Activated gamma-delta T cell (primary cell): ENCODE data around the gene ZDHHC17.
"Not testable (repeated sequence)": the region's sequence is repeated elsewhere in the genome, so short reads cannot be mapped to it uniquely, and the experiment has no call there.

ENCODE experiments used
- DNase-seq: peaks from one replicate; lab custom pipeline; 2025; lab: John Stamatoyannopoulos, UW

Gene ZDHHC17

DNA sequence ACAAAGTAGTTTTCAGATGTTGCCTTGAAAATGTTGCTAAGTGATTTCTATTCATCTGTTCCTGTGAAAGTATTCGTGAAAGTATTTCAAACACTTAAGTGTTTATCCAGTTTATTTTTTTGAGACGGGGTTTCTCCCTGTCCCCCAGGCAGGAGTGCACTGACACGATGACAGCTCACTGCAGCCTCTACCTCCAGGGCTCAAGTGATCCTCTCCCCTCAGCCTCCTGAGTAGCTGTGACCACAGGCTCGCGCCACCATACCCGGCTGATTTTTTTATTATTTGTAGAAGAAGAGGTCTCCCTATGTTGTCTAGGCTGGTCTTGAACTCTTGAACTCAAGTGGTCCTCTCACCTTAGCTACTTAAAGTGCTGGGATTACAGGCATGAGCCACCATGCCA is 1.7 kb downstream of the ZDHHC17 start:
- no peak for DNase-seq

DNA sequence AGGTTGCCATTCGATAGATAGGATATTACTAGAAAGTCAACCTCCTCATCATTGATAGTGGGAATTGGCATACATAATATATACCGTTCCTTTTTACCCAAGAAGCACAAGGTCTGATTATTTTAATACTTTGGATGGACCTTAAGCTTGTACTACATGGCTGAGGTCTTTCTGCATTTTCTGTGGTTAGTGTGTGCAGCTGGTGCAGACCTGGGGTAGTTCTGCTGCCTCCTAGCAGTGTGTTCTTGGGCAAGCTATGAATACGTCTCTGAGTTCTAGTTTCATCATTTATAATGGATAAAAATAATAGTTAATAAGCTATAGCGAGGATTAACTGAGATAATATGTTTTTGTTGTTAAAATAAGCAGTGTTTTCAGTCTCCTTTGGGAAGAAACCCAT is 2.2 kb downstream of the ZDHHC17 start:
- no peak for DNase-seq

DNA sequence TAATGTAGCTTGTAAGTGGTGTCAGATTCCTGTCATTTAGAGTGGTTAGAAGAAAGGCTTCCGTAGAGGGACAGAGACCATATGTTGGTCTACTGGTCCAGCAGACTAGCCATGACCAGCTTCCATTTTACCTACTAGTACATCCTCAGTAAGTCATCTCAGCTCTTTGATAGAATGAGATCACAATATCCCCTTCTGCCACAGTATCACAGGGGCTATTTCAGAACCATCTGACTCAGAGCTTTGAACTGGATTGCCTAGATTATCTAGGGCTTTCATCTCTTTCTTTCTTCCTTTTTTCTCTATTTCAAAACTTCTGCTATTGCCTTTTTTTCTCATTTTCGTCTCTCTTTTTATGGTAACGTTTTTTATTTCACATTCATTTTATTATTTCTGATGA is 4.7 kb downstream of the ZDHHC17 start:
- DNase-seq: no peak

DNA sequence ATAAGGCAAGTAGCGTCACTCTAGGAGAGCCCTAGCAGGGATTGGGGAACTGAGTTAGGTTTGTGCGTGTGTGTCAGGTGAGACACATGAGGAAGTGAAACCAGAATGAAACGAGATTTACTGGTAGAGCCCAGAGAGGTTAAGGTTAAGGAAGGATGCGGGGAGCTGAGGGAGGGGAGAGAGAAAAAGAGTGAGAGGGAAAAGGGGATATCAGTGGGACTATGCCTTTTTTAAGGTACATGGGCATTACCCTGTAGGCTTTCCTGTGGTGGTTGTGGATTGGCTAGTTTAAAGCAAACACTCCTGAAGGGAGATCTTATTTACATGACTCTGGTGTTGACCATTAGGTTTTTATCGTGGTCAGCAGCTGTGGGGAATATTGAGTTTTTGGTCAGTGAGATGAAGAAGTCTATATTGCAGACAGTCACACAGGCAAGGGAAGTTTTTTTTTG is 13.9 kb downstream of the ZDHHC17 start:
- no peak for DNase-seq

DNA sequence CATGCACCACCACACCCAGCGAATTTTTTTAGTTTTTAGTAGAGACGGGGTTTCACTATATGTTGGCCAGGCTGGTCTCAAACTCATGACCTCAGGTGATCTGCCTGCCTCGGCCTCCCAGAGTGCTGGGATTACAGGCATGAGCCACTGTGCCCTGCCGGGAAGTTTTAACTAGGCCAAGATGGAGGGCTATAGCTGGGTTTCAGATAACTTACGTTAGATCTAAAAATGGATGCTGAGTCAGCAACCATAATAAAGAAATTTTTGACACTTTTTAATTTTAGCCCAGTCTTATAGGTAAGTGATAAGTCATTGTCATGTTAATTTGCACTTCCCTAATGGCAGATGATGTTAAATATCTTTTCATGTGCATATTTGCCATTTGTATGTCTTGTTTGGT is 14.4 kb downstream of the ZDHHC17 start:
- DNase-seq: no peak

DNA sequence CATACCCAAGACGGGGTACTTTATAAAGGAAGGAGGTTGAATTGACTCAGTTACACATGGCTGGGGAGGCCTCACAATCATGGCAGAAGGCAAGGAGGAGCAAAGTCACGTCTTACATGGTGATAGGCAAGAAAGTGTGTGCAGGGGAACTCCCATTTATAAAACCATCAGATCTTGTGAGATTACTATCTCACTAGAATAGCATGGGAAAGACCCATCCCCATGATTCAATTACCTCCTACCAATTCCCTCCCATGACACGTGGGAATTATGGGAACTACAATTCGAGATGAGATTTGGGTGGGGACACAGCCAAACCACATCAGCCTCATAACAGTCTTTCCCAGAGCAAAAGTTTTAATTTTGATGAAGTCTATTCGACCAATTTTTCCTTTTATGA is 15.4 kb downstream of the ZDHHC17 start:
- not testable (repeated sequence) for DNase-seq

DNA sequence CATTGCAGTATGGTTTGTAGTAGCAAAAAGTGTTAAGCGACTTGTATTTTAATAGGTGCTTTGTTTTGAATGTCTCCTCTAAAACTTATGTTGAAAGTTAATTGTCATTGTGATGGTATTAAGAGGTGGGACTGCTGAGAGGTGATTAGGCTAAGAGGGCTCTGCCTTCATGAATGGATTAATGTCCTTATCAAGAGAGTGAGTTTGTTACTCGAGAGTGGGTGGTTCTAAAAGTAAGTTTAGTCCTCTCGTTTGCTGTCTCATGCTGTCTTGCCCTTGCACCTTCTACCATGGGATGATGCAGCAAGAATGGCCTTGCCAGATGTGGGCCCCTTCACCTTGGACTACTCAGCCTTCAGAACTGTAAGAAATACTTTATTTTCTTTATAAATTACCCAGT is 17.4 kb downstream of the ZDHHC17 start:
- no peak for DNase-seq

DNA sequence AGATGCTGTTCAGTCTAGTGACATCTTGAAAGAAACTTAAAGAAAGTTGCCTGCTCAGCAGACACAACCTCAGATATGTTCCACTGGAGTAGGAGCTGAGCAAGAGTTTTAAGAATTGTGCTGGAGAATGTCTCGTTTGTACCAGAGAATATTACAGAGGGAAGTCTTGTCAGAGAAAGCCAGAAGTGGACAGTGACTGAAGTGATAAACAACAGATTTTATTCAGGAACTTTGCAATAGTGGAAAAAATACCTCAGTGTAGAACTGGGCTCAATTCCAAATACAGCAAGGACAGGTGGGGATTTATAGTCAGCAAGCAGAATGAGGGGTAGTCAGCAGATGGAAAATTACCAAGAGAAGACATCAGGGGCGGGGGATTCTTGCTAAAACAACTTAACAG is 18.6 kb downstream of the ZDHHC17 start:
- DNase-seq: no peak

DNA sequence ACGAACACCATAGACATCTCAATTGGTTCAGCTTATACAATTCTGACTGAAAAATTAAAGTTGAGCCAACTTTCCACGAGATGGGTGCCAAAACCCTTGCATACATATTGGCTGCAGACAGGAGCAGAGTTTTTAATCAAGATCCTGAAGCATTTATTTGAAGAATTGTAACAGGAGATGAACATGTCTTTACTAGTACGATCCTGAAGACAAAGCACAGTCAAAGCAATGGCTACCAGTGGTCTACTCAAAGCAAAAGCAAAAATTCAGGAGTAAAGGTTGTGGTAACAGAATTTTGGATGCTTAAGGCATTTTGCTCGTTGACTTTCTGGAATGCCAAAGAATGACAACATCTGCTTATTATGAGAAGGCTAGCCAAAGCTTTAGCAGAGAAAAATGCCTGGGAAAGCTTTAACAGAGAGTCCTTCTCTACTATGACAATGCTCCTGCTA is 20.7 kb downstream of the ZDHHC17 start:
- DNase-seq: no peak

DNA sequence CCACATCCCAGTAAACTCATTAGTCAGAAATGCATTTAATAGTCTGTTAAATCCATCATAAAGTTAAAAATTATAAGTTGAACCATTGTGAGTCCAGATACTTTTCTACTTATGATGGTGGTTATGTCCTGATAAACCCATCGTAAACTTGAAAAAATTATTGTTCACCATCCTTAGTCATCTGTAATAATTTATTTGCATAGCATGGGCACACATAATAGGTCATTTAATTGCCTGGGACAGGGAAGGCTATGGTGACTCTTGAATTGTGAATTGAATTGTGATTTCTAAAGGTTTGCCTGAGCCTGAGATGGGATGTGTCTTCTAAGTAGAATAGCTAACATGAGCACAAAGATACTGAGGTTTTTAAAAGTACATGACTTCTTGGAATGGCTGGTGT is 21.5 kb downstream of the ZDHHC17 start:
- no peak for DNase-seq

DNA sequence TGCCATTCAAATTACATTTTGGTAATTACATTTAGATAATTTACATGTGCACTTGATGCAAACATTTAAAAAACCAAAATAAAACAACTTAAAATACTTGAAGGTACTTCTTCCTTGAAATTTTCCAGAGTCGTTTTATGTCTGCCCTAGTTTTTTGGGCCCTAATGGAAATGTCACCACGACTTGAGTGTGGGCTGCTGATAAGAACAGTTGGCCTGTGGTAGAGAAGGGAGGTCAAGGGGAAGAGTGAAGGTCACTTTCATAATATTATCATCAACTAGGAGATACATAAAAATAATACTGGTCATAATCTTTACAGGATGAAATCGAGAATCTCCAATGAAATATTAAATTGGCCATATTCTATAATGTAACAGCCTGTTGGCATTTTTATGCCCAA is 23.1 kb downstream of the ZDHHC17 start:
- DNase-seq: no peak

DNA sequence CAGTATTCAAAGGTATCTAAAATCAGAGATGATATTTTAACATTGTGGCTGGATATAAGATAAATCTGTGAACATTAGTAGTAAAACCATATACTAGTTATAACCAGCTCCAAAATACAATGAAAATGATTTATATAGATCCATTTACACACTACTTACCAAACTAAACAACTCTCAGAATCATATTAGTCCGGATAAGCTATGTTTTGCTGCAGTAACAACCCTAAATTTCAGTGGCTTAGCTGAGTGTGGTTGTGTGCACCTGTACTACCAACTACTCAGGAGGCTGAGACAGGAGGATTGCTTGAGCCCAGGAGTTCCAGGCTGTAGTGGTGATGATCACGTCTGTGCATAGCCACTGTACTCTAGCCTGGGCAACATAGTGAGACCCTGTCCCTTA is 23.8 kb downstream of the ZDHHC17 start:
- no peak for DNase-seq

DNA sequence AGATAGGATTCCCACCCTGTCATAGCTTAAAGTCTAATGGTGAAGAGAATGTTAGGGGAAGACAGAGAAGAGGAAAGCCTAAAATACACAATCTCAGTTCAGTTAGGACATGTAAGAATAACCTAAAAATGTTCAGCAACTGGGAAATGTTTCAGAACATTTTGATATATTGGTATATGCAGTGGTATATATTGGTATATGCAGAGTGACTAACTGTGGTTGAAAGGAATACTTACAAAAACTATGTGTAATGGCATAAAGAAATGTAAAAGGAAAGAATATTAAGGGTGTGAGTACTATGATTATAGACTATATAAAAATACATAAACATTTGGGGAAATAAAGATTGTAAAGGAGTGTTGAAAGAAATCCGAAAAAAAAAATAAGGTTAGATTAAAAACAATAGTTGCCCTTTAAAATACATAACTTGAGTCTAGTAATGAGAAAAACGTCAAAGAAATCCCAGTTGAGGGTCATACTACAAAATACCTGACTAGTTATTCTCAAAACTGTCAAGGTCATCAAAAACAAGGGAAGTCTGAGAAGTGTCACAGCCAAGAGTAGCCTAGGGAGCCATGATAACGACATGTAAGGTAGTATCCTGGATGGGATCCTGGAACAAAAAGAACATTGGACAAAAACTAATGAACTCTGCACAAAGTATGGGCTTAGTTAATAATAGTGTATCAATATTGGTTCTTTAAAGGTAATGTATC is 25.6 kb downstream of the ZDHHC17 start:
- DNase-seq: no peak

DNA sequence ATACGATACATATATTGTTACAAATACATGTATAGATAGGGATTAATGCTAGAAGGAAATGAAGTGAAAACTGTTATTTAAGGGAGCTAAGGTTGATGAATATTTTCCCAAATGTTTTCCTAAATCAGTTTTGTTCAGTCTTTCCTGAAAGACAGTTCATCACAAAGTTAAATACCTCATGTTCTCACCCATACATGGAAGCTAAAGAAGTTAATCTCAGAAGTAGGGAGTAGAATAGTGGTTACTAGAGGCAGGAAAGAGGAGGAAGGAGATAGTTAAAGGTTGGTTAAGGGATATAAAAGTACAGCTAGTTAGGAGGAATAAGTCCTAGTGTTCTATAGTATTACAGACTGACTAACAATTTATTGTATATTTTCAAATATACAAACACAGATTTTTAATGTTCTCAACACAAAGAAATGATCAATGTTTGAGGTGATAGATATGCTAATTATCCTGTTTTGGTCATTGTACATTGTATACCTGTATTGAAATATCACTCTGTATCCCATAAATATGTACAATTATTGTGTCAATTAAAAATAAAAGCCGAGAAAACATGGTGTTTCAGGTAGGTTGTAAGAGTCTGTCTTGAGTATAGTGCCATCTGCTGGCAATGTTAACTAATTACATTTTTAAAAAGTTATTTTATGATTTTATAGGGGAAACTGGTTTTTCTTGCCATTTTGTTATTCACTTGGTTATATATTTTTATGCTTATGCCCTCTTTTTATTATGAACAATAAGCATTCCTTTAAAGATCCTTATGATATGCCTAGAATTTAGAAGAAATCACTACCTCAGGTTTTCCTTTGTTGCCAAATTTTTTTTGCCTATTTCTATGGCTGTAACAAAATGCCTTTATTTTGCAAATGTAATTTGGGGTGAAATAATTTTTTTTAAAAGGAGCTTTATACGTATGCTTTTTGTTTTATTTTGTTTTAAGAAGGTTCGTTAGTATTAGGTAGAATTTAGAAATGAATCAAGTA is 26.9 kb downstream of the ZDHHC17 start:
- no peak for DNase-seq

DNA sequence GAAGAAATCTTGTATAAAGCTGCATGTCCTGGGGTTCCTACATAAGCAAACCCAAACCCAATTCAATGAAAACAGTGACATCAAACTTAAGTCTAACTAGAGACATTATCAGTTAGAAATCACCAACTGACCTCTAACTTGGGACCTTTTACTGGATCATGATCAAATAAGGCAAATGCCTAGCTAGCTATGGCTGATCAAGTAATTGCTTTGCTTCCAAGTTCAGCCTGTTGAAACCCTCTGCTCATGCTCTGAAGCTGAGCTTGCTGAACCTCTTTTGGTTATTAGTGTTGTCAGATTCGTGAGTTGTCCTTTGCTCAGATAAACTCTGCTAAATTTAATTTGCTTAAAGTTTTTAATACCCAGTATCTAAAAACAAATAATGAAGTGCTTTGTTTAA is 28.9 kb downstream of the ZDHHC17 start:
- DNase-seq: no peak

DNA sequence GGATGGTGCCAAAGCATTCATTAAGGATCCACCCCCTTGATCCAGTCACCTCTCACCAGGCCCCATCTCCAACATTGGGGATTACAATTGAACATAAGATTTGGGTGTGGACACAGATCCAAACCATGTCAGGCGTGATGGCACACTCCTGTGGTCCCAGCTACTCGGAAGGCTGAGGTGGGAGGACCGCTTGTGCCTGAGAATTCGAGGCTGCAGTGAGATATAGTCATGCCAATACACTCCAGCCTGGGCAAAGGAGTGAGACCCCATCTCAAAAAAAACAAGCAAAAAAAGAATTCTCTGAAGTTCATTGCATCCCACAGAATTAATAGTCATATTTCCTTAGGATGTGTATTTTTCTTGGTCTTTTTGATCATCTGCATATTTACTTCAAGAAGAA is 34.9 kb downstream of the ZDHHC17 start:
- DNase-seq: no peak

DNA sequence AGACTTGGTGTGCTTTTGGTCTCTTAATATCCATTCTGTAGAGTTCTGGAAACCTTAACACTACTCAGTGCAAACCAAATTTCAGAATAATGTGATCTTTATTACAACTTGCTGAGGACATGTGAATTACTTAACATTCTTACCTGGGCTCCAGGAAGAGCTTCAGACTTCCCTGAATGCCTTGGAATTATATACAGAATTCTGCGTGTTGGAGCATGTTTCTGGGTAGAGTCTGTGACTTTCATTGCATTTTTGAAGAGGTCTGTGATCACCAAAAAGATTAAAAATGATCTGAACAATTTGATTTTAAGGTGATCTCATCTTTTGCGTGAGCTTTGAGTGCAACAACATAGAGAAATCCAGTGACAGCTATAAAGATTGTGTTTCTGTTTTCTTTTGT is 35.4 kb downstream of the ZDHHC17 start:
- DNase-seq: no peak

DNA sequence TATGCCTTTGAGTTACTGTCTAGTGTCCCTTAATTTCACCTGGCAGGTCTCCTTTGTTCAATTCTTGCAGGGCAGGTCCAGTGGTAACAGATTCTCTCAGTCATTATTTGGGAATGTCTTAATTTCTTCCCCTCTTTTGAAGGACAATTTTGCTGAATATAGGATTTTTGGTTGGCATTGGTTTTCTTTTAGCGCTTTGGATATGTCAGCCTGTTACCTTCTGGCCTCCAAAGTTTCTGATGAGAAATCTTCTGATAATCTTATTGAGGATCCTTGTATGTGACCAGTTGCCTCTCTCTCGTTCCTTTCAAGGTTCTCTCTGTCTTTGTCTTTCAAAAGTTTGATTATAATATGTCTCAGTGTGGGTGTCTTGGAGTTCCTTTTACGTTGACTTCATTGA is 38.1 kb downstream of the ZDHHC17 start:
- no peak for DNase-seq

DNA sequence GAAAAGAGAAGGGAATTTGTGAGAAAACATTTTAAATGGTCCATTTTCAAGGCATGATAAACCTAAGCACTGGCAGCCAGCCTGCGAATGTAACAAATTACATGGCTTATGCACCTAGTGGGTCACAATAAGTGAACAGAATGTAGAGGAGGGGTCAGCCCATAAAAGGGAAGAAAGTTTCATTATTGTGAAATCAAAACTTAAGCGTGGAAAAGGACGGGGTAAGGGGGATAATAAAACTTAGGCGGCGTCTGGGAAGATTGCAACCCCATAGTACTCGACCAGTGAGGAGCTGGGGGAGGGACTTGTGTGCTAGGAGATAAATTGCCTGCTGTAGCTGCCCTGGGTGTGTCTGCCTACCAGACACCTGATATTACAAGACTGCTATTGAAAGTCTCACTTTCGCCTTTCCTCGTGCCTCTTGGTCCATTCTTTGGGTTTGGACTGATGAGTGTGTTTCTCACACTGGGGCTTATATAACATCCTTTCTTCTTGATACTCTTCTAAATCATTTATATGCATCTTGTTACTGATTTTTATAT is 40.6 kb downstream of the ZDHHC17 start:
- DNase-seq: no peak

DNA sequence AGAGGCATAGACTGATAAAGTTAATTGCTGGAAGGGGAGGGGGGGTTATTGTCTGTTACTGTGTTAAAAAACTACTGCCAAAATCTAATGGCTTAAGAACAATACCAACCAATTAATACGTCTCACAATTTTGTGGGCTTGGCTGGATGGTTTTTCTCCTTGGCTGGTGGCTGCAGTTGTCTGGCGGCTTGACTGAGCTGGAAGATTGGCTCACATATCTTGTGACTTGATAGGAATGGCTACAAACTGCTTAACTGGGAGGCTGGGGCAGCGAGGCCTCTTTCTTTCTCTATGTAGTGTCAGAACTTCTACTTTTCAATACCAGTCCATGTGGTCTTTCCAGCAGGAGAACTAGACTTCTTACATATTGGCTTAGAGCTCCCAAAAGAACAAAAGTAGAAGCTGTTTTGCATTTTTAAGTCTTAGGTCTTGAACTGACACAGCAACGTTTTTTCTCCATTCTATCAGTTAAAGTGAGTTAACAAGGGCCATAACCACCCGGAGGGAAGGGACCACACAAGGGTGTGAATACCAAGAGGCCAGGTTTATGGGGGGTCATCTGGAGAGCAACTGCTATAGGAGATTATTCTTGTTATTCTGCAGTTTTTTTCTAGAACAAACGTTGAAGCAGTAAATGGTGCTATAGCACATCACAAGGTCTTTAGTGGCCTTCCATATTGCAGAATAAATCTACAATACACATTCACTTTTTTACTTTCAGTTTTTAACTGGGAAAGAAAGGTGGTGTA is 46.9 kb downstream of the ZDHHC17 start:
- no peak for DNase-seq

DNA sequence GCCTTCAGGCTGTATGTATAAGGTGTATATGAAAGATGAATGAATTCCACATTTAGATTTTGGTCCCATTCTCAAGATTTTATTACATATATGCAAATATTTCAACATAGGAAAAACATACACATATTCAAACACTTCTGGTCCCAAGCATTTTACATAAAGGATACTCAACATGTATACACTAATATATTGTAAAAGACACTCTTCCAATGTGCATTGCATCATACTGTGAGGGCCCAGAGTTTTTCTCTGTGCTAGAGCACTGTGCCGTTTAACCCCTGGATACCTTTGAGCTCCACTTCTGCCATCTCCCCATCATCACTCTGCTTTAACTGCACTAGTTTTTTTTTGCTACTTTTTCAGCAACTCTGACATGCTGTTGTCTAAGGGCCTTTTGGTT is 48.1 kb downstream of the ZDHHC17 start:
- DNase-seq: no peak

DNA sequence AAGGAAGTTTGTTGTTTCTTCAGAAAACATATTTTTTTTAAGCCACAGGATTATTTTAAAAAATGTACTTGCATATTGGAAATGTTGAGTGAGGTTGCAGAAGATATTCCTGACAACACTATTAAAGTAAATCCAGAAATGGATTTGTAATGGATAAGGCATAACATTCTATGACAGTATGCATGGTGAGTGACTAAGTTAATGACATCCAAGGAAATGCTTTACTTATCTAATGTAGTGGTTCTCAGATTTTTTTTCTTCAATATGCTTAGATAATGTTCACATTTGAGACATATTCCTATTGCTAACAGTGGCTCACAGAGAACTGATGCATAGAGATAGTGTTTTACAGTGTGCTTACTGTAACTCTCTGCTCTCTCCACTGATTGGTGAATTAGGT is 49.4 kb downstream of the ZDHHC17 start:
- no peak for DNase-seq
